DMS 273 (cell line): Measurements from ENCODE around the gene UNC13A.
"Not testable (repeated sequence)": the region's sequence is repeated elsewhere in the genome, so short reads cannot be mapped to it uniquely, and the experiment has no call there.

ENCODE experiments used
- DNase-seq: peaks from one replicate; lab custom pipeline; 2025; ENCODE audit not compliant: unreplicated experiment; lab: John Stamatoyannopoulos, UW

The UNC13A gene

DNA sequence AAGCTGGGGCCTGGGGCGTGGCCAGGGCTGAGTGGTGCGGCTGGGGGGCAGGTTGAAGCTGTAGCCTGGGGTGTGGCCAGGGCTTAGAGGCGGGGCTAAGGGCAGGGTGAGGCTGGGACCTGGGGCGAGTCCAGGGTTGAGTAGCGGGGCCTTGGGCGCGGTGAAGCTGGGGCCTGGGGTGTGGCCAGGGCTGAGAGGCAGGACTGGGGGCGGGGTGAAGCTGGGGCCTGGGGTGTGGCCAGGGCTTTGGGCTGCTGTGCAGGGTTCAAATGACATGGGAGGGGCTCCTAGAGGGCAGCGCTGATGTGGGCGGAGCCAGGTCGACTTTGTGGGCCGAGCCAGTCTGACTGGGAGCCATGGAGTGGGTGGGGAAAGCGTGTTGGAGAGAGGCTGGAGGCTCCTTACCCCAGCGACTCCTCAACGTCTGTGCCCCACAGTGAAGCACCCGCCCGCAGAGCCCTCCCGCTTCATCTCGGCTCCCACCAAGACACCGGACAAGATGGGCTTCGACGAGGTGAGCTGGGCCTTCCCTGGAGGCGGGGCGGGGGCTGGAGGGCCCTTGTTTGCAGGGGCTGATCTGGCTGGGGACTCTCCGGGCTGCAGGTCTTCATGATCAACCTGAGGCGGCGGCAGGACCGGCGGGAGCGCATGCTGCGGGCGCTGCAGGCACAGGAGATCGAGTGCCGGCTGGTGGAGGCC, 111.2 kb downstream of the UNC13A start:
- DNase-seq: peak; percentile 60

DNA sequence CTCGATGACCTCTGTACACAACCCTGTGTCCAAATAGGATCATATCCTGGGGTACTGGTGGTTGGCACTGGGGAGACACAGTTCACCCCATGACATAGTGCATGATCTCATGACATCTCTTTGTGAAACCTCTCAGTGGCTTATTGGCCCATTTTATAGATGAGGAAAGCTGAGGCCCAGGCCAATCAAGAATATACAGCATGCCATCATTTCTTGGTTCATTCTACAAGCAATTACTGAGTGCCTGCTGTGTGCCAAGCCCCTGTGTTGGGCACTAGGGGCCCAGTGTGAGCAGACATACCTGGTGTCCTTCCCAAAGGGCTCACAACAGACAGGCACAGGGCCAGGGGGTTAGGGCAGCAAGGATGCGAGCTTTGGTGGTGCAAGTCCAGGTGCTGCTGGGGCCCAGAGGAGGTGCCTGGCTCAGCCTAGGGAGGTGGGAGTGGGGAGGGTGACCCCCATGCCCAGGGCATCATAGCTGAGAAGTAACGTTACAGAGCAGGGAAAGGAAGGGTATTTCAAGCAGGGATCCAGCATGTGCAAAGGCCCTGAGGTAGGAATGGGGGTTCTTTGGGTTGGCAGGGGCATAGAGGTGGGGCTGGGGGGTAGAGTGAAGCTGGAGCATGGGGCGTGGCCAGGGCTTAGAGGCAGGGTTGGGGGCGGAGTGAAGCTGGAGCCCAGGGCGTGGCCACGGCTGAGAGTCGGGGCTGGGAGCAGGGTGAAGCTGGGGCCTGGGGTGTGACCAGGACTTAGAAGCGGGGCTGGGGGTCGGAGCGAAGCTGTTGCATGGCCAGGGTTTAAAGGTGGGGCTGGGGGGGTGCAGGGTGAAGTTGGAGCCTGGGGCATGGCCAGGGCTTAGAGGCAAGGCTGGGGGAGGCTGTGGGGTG, 112.0 kb downstream of the UNC13A start:
- peak; percentile 44 for DNase-seq

- no peak for DNase-seq
These were observed 115.5 kb downstream of the UNC13A start for GRCh38 chr19:17572638-17573037.

DNA sequence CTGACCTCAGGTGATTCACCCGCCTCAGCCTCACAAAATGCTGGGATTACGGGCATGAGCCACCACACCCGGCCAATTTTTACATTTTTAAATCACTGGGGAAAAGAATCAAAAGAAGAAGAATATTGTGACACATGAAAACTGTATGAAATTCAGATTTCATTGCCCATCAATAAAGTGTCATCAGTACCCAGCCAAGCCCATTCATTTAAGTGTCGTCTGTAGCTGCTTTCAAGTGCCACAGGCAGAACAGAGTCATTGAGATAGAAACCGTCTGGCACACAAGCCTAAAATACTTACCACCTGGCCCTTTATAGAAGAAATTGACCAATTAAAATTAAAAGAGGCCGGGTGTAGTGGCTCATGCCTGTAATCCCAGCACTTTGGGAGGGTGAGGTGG, 117.4 kb downstream of the UNC13A start:
- DNase-seq: no peak

DNA sequence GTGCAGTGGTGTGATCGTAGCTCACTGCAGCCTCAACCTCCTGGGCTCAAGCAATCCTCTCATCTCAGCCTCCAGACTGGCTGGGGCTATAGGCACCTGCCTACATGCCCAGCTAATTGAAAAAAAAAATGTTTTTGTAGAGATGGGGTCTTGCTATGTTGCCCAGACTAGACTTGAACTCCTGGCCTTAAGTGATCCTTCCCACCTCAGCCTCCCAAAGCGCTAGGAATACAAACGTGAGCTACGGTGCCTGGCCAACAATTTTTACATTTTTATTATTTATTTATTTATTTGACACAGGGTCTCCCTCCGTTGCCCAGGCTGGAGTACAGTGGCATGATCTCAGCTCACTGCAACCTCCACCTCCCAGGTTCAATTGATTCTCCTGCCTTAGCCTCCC, 117.9 kb downstream of the UNC13A start:
- DNase-seq: not testable (repeated sequence)

DNA sequence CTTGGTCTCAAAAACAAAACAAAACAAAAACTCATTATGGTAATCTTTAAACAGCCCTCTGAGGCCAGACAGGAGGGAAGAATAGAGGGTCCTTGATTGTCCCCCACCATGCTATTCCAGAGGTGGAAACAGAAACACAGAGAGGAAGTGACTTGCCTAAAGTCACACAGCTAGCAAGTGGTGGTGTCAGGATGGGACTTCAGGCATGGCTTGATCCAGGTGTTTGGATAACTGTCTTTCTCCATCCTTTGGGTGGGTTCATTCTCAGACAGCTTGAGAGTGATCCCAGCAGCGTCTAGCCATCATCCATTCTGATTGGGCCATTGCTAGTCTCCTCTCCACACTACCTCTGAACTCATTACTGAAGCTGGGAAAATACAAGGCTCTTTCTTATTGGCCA, 120.2 kb downstream of the UNC13A start:
- no peak for DNase-seq

GRCh38 chr19:17565611-17566010, 122.5 kb downstream of the UNC13A start:
- DNase-seq: no peak

- DNase-seq: no peak
These were observed 123.4 kb downstream of the UNC13A start for GRCh38 chr19:17564781-17565180.

DNA sequence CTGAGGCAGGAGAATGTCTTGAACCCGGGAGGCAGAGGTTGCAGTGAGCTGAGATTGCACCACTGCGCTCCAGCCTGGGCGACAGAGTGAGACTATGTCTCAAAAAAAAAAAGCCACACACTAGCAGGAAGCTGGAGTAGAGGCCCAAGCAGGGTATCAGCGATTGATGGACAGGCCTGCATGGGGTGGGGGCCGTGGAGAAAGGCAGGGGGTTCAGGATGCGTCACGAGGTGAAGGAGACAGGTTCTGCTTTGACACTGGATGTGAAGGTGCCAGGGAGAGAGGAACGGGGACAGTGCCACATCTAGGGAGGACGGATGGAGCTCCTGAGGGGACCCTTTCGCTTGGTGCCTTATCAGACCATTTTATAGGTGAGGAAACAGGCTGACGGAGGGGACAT, 125.6 kb downstream of the UNC13A start:
- no peak for DNase-seq

DNA sequence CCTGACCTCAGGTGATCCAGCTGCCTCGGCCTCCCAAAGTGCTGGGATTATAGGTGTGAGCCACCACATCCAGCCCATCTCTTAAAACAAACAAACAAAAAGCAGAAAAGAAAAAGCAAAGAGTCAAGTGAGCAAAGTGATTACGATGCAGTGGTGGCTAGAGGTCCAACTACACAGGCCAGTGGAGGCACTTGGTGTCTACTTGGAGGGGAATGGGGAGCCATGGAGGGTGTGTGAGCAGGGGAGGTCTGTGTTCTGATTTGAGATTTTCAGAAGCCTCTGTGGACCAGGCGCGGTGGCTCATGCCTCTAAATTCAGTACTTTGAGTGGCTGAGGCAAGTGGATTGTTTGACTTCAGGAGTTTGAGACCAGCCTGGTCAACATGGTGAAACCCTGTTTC, 126.1 kb downstream of the UNC13A start:
- DNase-seq: no peak

DNA sequence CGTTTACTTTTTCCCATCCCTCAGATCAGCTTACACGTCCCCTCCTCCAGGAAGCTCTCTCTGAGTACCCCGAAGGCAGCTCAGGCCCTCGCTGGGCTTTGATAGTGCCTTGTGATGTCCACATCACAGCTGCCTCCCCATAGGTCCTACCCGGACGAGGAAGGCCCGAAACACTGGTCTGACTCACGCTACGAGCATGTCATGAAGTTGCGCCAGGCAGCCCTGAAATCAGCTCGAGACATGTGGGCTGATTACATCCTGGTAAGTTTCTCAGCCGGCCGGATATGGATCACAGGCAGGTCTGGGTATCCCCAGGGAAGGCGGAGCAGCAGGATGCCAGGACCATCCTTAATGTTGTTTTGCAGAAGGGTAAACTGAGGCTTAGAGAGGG, 128.0 kb downstream of the UNC13A start:
- DNase-seq: no peak

DNA sequence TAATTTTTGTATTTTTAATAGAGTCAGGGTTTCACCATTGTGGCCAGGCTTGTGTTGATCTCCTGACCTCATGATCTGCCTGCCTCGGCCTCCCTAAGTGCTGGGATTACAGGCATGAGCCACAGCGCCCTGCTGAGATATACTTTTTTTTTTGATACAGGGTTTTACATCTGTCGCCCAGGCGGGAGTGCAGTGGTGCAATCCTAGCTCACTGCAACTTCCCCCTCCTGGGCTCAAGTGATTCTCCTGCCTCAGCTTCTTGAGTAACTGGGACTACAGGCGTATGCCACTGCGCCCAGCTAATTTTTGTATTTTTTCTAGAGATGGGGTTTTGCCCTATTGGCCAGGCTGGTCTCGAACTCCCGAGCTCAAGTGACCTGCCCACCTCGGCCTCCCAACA, 130.7 kb downstream of the UNC13A start:
- no peak for DNase-seq

DNA sequence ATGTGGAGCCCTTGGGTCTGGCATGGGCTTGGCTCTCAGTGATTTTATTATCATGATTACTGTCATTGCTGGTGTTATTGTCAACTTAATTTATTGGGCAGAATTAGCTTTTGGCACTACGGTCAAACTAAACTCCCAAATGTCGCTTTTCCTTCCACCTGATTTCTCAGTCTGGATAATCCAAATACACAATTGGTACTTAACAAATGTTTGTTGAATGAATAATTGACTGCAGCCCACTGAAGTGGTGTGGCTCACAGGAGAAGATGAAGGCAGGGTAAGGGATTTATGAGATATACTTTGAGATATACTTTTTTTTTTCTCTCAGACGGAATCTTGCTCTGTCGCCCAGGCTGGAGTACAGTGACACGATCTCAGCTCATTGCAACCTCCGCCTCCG, 131.2 kb downstream of the UNC13A start:
- DNase-seq: no peak

DNA sequence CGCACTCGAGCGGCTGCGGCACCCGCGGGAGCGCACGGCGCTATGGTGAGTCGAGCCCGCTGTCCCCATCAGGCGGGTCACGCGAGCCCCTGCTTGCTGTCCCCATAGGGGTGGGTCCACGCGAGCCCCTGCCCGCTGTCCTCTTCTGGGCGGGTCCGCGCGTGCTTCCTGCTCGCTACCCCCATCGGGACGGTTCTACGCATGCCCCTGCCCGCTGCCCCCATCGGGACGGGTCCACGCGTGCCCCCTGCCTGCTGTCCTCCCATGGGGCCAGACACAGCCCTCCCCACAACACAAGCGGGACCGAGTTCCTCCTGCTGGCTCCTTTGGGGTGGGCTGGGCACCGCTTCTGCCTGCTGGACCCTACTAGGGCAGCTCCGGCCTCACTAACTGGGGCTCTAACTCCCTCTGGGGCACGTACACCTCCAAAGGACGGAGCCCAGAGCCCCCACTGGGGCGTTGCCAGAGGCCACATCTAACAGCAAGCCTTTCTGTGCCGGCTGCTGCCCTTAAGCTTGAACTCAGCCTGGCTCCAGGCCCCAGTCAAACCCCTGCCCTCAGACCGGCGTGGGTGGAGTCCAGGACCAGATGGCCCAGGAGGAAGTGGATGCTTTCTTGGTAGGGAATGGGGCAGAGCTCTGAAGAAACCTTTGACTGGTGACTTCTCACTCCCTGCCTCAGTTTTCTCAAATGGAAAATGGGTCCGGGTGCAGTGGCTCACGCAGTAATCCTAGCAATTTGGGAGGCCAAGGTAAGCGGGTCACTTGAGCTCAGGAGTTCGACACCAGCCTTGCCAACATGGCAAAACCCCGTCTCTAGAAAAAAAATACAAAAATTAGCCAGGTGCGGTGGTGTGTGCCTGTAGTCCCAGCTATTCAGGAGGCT, 132.0 kb downstream of the UNC13A start:
- peak; percentile 86 for DNase-seq

DNA sequence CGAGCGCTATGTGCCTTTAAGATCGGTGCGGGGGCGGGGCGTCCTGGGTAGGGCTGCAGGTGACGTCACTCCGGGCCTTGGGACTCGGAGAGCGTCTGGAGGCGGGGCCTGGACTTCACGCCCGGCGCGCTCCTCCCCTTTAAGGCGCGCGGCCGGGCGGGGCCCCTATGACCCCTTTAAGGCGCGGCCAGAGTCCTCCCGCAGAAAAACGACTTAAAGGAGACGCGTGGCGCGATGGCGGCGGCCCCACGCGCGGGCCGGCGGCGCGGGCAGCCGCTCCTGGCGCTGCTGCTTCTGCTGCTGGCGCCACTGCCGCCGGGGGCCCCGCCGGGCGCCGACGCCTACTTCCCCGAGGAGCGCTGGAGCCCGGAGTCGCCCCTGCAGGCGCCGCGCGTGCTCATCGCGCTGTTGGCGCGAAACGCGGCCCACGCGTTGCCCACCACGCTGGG, 132.7 kb downstream of the UNC13A start, which contains the start of gene COLGALT1:
COLGALT1 (plus strand) TSS at position 170 of the 449 bp plus-strand sequence; CDS start at position 235, 65 bp downstream.
- peak; percentile 99 for DNase-seq

GRCh38 chr19:17554968-17555479, 133.1 kb downstream of the UNC13A start:
- DNase-seq: no peak

DNA sequence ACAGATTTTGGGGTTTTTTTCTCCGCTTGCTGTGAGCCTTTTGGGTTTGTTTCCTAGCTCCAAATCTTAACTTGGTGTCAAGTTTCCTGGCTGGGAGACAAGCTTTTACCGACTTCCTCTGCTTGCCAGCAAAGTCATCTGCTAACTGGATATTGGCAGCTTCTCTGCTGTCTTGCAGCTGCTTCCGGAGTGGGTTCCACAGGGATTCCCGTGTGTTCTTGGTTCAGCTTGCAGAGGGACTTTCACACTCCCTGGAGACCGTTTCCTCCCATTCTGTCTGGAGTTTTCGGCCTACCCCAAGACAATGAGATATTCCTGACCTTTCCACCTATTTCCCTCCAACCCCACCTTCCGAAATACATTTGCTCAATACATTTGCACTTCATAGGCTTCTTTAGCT, 134.9 kb downstream of the UNC13A start:
- peak; percentile 96 for DNase-seq

DNA sequence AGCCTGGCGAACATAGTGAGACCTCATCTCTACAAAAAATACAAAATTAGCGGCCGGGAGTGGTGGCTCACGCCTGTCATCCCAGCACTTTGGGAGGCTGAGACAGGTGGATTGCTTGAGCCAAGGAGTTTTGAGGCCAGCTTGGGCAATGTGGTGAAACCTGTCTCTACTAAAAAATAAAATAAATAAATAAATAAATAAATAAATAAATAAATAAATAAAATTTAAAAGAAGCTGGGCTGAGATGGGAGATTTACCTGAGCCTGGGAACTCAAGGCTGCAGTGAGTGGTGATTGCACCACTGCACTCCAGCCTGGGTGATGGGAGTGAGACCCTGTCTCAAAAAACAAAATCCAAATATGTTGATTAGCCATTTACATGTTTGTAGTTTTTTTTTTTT, 135.4 kb downstream of the UNC13A start:
- not testable (repeated sequence) for DNase-seq
